Stimulated activated CD8-positive, alpha-beta memory T cell treated with anti-CD3 and anti-CD28 coated beads, Interleukin-12 subunit alpha, Interleukin-12 subunit beta, amount 100 ng/mL, for 4 hours (primary cell): Measurements from ENCODE around the gene SLC39A13.

Source experiments
- DNase-seq: peaks from one replicate; pipeline ENCODE4 v3.0.0-alpha.2; 2020; ENCODE audit warnings: low read depth

SLC39A13 gene

GRCh38 chr11:47407746-47408590, at the start of gene SLC39A13:
Gene SLC39A13, plus strand, starts transcription at chr11:47408590. Its CDS starts 1,505 bp downstream, at chr11:47410095.
- peak; percentile 92 for DNase-seq

GRCh38 chr11:47358731-47359051, 49.7 kb upstream of the SLC39A13 start:
- DNase-seq: no peak

- DNase-seq: no peak
These were observed 49.2 kb upstream of the SLC39A13 start for GRCh38 chr11:47359162-47359561.

- no peak for DNase-seq
These were observed 48.8 kb upstream of the SLC39A13 start for GRCh38 chr11:47359586-47359985.

GRCh38 chr11:47360341-47360740, 48.0 kb upstream of the SLC39A13 start:
- DNase-seq: no peak

- DNase-seq: no peak
These were observed 47.0 kb upstream of the SLC39A13 start for GRCh38 chr11:47361419-47361818.

GRCh38 chr11:47366020-47366490, 42.3 kb upstream of the SLC39A13 start:
- DNase-seq: no peak

- DNase-seq: no peak
These were observed 38.7 kb upstream of the SLC39A13 start for GRCh38 chr11:47369676-47370075.

GRCh38 chr11:47372422-47372821, 36.0 kb upstream of the SLC39A13 start:
- DNase-seq: no peak

GRCh38 chr11:47373876-47374719, 34.3 kb upstream of the SLC39A13 start:
- peak; percentile 66 for DNase-seq

GRCh38 chr11:47374720-47375019, 33.7 kb upstream of the SLC39A13 start:
- DNase-seq: no peak

- no peak for DNase-seq
These were observed 33.4 kb upstream of the SLC39A13 start for GRCh38 chr11:47375020-47375419.

GRCh38 chr11:47375546-47376085, 32.8 kb upstream of the SLC39A13 start:
- no peak for DNase-seq

- DNase-seq: no peak
These were observed 32.3 kb upstream of the SLC39A13 start for GRCh38 chr11:47376107-47376524.

GRCh38 chr11:47376525-47377371, 31.6 kb upstream of the SLC39A13 start:
- DNase-seq: no peak

- no peak for DNase-seq
These were observed 30.8 kb upstream of the SLC39A13 start for GRCh38 chr11:47377571-47378009.

- DNase-seq: no peak
These were observed 30.2 kb upstream of the SLC39A13 start, which contains the start of gene SPI1 for GRCh38 chr11:47378010-47378835. Gene SPI1, minus strand, starts transcription at chr11:47378547. Its CDS starts 194 bp downstream, at chr11:47378353.

- DNase-seq: no peak
These were observed 29.6 kb upstream of the SLC39A13 start for GRCh38 chr11:47378836-47379170.

- DNase-seq: no peak
These were observed 29.1 kb upstream of the SLC39A13 start for GRCh38 chr11:47379317-47379716.

GRCh38 chr11:47380078-47380477, 28.3 kb upstream of the SLC39A13 start:
- no peak for DNase-seq

GRCh38 chr11:47383071-47383470, 25.3 kb upstream of the SLC39A13 start:
- no peak for DNase-seq
